IgD-negative memory B cell (primary cell): ENCODE results near the gene CBL. TPM values are rescaled to one million over a fixed set of nuclear protein-coding genes. Genes with fewer than 3 reads are reported as not detected.
"Not testable (repeated sequence)": the region's sequence is repeated elsewhere in the genome, so short reads cannot be mapped to it uniquely, and the experiment has no call there.

ENCODE experiments used
- H3K27ac Mint-ChIP-seq, 3 donors: one replicate each; pipeline ENCODE4 v1.8.0; 2020 to 2022; ENCODE audit warnings: mild to moderate bottlenecking in 3 of 3, mixed read lengths in 3 of 3, moderate library complexity in 1 of 3
- H3K27me3 Mint-ChIP-seq: one replicate; pipeline ENCODE4 v1.8.0; 2021; ENCODE audit warnings: mixed read lengths
- H3K36me3 Mint-ChIP-seq: one replicate; pipeline ENCODE4 v1.8.0; 2020; ENCODE audit warnings: mild to moderate bottlenecking, mixed read lengths
- H3K4me1 Mint-ChIP-seq, 3 donors: one replicate each; pipeline ENCODE4 v1.8.0; 2020 to 2022; ENCODE audit warnings: mixed read lengths in 3 of 3, mild to moderate bottlenecking in 1 of 3
- H3K4me3 Mint-ChIP-seq, 4 donors: one replicate each; pipeline ENCODE4 v1.8.0; 2020 to 2022; ENCODE audit warnings: mild to moderate bottlenecking in 4 of 4, mixed read lengths in 4 of 4, moderate library complexity in 3 of 4
- H3K9me3 Mint-ChIP-seq, 3 donors: one replicate each; pipeline ENCODE4 v1.8.0; 2020 to 2021; ENCODE audit warnings: mixed read lengths in 3 of 3, mild to moderate bottlenecking in 1 of 3
- polyA plus RNA-seq: library from polyadenylated mRNA; unstranded; fragments of 300-500 nt; fragmentation: Illumina TruSeq; gene quantifications from one replicate; pipeline ENCODE4 v1.2.3, GENCODE V29; 2021

CBL gene
- polyA plus RNA-seq, 1 donor from 2014 or later: 10.0 TPM

- H3K27ac Mint-ChIP-seq: peak overlapping the region in 2 of 3 donors; percentile 1 to 57
- peaks cover 26 to 29% (median 27%) of the 10 kb centered on the region in 3 donors for H3K4me1 Mint-ChIP-seq
- no peaks in the 10 kb centered on the region for H3K27me3 Mint-ChIP-seq
- H3K36me3 Mint-ChIP-seq: peaks cover 5% of the 10 kb centered on the region
- H3K9me3 Mint-ChIP-seq: no peaks in the 10 kb centered on the region
- peak overlapping the region in 2 of 4 donors; percentile 23 to 28 for H3K4me3 Mint-ChIP-seq
Measured at GRCh38 chr11:119218141-119218878, 12.2 kb downstream of the CBL start.

GRCh38 chr11:119222308-119222707 lies 16.2 kb downstream of the CBL start:
- H3K36me3 Mint-ChIP-seq: peaks cover 10% of the 10 kb centered on the region
- H3K4me3 Mint-ChIP-seq: peak overlapping the region in 1 of 4 donors; percentile 58
- H3K27me3 Mint-ChIP-seq: no peaks in the 10 kb centered on the region
- peak overlapping the region in 1 of 3 donors; percentile 86 for H3K27ac Mint-ChIP-seq
- H3K4me1 Mint-ChIP-seq: peaks cover 25 to 37% (median 33%) of the 10 kb centered on the region in 3 donors
- no peaks in the 10 kb centered on the region for H3K9me3 Mint-ChIP-seq

- Mint-ChIP-seq H3K36me3 (peaks cover 7% of the 10 kb centered on the region), H3K4me1 (peaks cover 23 to 35% (median 31%) of the 10 kb centered on the region in 3 donors), H3K27me3 (no peaks in the 10 kb centered on the region), H3K4me3 (no peak overlapping the region), H3K9me3 (no peaks in the 10 kb centered on the region), H3K27ac (no peak overlapping the region)
Measured at GRCh38 chr11:119222891-119223290, 16.8 kb downstream of the CBL start.

GRCh38 chr11:119223856-119224255 lies 17.7 kb downstream of the CBL start:
- Mint-ChIP-seq H3K9me3 (no peaks in the 10 kb centered on the region), H3K27me3 (no peaks in the 10 kb centered on the region), H3K4me3 (peak overlapping the region in 1 of 4 donors; percentile 12), H3K27ac (no peak overlapping the region), H3K4me1 (peaks cover 24 to 30% (median 25%) of the 10 kb centered on the region in 3 donors), H3K36me3 (peaks cover 7% of the 10 kb centered on the region)

GRCh38 chr11:119228535-119229287 lies 22.6 kb downstream of the CBL start:
- peak overlapping the region in 1 of 3 donors; percentile 68 for H3K27ac Mint-ChIP-seq
- H3K27me3 Mint-ChIP-seq, H3K9me3 Mint-ChIP-seq, H3K4me3 Mint-ChIP-seq: not testable (repeated sequence)
- H3K36me3 Mint-ChIP-seq: peaks cover 11% of the 10 kb centered on the region
- H3K4me1 Mint-ChIP-seq: peaks cover 21 to 22% (median 22%) of the 10 kb centered on the region in 3 donors

- no peaks in the 10 kb centered on the region for H3K9me3 Mint-ChIP-seq
- peak overlapping the region in 1 of 3 donors; percentile 68 for H3K27ac Mint-ChIP-seq
- H3K4me3 Mint-ChIP-seq: no peak overlapping the region
- peaks cover 11% of the 10 kb centered on the region for H3K36me3 Mint-ChIP-seq
- H3K27me3 Mint-ChIP-seq: no peaks in the 10 kb centered on the region
- H3K4me1 Mint-ChIP-seq: peaks cover 16% of the 10 kb centered on the region in 3 donors
Measured at GRCh38 chr11:119229288-119229672, 23.1 kb downstream of the CBL start.

- Mint-ChIP-seq H3K36me3 (peaks cover 12% of the 10 kb centered on the region), H3K4me3 (no peak overlapping the region), H3K27ac (no peak overlapping the region)
Measured at GRCh38 chr11:119229741-119230140, 23.6 kb downstream of the CBL start.

GRCh38 chr11:119236490-119236889 lies 30.4 kb downstream of the CBL start:
- Mint-ChIP-seq H3K27ac (peak overlapping the region in 2 of 3 donors; percentile 33 to 40), H3K27me3 (no peaks in the 10 kb centered on the region), H3K9me3 (no peaks in the 10 kb centered on the region), H3K36me3 (peaks cover 19% of the 10 kb centered on the region), H3K4me3 (no peak overlapping the region), H3K4me1 (peaks cover 14 to 25% (median 23%) of the 10 kb centered on the region in 3 donors)

More at GRCh38 chr11:119229741-119230140, 23.6 kb downstream of the CBL start:
- Mint-ChIP-seq H3K4me1 (peaks cover 12 to 17% (median 15%) of the 10 kb centered on the region in 3 donors), H3K27me3 (no peaks in the 10 kb centered on the region), H3K9me3 (no peaks in the 10 kb centered on the region)

- Mint-ChIP-seq H3K27me3 (no peaks in the 10 kb centered on the region), H3K36me3 (peaks cover 19% of the 10 kb centered on the region), H3K9me3 (no peaks in the 10 kb centered on the region), H3K4me1 (peaks cover 14 to 26% (median 25%) of the 10 kb centered on the region in 3 donors), H3K27ac (no peak overlapping the region), H3K4me3 (no peak overlapping the region)
Measured at GRCh38 chr11:119236891-119237290, 30.8 kb downstream of the CBL start.

- peaks cover 12 to 25% (median 25%) of the 10 kb centered on the region in 3 donors for H3K4me1 Mint-ChIP-seq
- H3K27ac Mint-ChIP-seq: no peak overlapping the region
- H3K4me3 Mint-ChIP-seq: no peak overlapping the region
- no peaks in the 10 kb centered on the region for H3K9me3 Mint-ChIP-seq
- H3K36me3 Mint-ChIP-seq: peaks cover 18% of the 10 kb centered on the region
- no peaks in the 10 kb centered on the region for H3K27me3 Mint-ChIP-seq
Measured at GRCh38 chr11:119237515-119237914, 31.4 kb downstream of the CBL start.

- Mint-ChIP-seq H3K4me3 (peak overlapping the region in 2 of 4 donors; percentile 36 to 49), H3K27me3 (no peaks in the 10 kb centered on the region), H3K27ac (peak overlapping the region in 1 of 3 donors; percentile 22), H3K36me3 (no peaks in the 10 kb centered on the region), H3K9me3 (no peaks in the 10 kb centered on the region), H3K4me1 (peaks cover 12 to 18% (median 12%) of the 10 kb centered on the region in 3 donors)
Measured at GRCh38 chr11:119248750-119249670, 42.9 kb downstream of the CBL start.

GRCh38 chr11:119249671-119250010 lies 43.5 kb downstream of the CBL start:
- Mint-ChIP-seq H3K9me3 (no peaks in the 10 kb centered on the region), H3K36me3 (no peaks in the 10 kb centered on the region), H3K27me3 (no peaks in the 10 kb centered on the region), H3K4me1 (peaks cover 12 to 18% (median 12%) of the 10 kb centered on the region in 3 donors), H3K27ac (no peak overlapping the region), H3K4me3 (no peak overlapping the region)

- H3K4me1 Mint-ChIP-seq: peaks cover 12 to 18% (median 12%) of the 10 kb centered on the region in 3 donors
- no peak overlapping the region for H3K27ac Mint-ChIP-seq
- H3K27me3 Mint-ChIP-seq: no peaks in the 10 kb centered on the region
- no peaks in the 10 kb centered on the region for H3K9me3 Mint-ChIP-seq
- H3K4me3 Mint-ChIP-seq: no peak overlapping the region
- H3K36me3 Mint-ChIP-seq: peaks cover 4% of the 10 kb centered on the region
Measured at GRCh38 chr11:119251114-119251513, 45.0 kb downstream of the CBL start.

GRCh38 chr11:119254239-119254638 lies 48.1 kb downstream of the CBL start:
- Mint-ChIP-seq H3K27me3 (no peaks in the 10 kb centered on the region), H3K36me3 (peaks cover 4% of the 10 kb centered on the region), H3K27ac (no peak overlapping the region), H3K4me3 (no peak overlapping the region), H3K4me1 (peaks cover 13 to 26% (median 17%) of the 10 kb centered on the region in 3 donors), H3K9me3 (no peaks in the 10 kb centered on the region)
